Activated naive CD8-positive, alpha-beta T cell treated with anti-CD3 and anti-CD28 coated beads for 36 hours (primary cell): Measurements from ENCODE around the gene PPIF. TPM values are rescaled to one million over a fixed set of nuclear protein-coding genes. Genes with fewer than 3 reads are reported as not detected.
A peak's percentile ranks its signal among the peaks of the same experiment; 100 is the strongest.

Experiments used
- DNase-seq: peaks from one replicate; pipeline ENCODE4 v3.0.0; 2021
- H3K27ac Mint-ChIP-seq: one replicate; pipeline ENCODE4 v1.8.0; 2022; ENCODE audit warnings: mild to moderate bottlenecking, moderate library complexity, mixed read lengths
- H3K27me3 Mint-ChIP-seq: one replicate; pipeline ENCODE4 v1.8.0; 2022; ENCODE audit warnings: mild to moderate bottlenecking, mixed read lengths
- H3K36me3 Mint-ChIP-seq: one replicate; pipeline ENCODE4 v1.8.0; 2021; ENCODE audit warnings: mild to moderate bottlenecking, mixed read lengths
- H3K4me1 Mint-ChIP-seq: one replicate; pipeline ENCODE4 v1.8.0; 2021; ENCODE audit warnings: mixed read lengths
- H3K4me3 Mint-ChIP-seq: one replicate; pipeline ENCODE4 v1.8.0; 2022; ENCODE audit warnings: mild to moderate bottlenecking, moderate library complexity, mixed read lengths
- H3K9me3 Mint-ChIP-seq: one replicate; pipeline ENCODE4 v1.8.0; 2022; ENCODE audit warnings: mixed read lengths
- total RNA-seq, 2 experiments: library from RNA; stranded (reverse); gene quantifications; one replicate each; pipeline ENCODE4 v1.2.3, GENCODE V29; 2021

The PPIF gene
- total RNA-seq = 100 to 1,000 TPM; 163 to 176 TPM

DNA sequence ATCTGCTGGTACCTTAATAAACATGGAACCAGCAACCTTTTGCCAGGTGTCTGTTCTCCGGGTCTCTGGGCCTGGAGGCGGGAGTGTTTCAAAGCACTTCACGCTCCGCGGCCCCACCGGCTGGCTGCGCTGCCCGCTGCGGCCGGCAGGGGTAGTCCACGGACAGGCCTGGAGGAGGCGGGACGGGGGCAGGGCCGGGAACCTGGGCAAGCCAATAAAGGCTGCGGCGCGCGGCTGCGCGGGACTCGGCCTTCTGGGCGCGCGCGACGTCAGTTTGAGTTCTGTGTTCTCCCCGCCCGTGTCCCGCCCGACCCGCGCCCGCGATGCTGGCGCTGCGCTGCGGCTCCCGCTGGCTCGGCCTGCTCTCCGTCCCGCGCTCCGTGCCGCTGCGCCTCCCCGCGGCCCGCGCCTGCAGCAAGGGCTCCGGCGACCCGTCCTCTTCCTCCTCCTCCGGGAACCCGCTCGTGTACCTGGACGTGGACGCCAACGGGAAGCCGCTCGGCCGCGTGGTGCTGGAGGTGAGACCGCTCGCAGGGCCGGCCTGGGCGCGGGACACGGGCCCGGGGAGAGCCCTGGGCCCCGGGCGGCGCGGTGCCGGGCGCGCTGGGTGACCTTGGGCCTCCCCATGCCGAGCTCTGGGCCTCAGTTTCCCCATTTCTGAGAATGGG is at the start of gene PPIF:
Gene PPIF, plus strand, starts transcription at position 244 of the 668 bp plus-strand sequence. Its CDS starts 80 bp downstream, at position 324.
- peak within 1 kb of the TSS; percentile 93 for H3K27ac Mint-ChIP-seq

DNA sequence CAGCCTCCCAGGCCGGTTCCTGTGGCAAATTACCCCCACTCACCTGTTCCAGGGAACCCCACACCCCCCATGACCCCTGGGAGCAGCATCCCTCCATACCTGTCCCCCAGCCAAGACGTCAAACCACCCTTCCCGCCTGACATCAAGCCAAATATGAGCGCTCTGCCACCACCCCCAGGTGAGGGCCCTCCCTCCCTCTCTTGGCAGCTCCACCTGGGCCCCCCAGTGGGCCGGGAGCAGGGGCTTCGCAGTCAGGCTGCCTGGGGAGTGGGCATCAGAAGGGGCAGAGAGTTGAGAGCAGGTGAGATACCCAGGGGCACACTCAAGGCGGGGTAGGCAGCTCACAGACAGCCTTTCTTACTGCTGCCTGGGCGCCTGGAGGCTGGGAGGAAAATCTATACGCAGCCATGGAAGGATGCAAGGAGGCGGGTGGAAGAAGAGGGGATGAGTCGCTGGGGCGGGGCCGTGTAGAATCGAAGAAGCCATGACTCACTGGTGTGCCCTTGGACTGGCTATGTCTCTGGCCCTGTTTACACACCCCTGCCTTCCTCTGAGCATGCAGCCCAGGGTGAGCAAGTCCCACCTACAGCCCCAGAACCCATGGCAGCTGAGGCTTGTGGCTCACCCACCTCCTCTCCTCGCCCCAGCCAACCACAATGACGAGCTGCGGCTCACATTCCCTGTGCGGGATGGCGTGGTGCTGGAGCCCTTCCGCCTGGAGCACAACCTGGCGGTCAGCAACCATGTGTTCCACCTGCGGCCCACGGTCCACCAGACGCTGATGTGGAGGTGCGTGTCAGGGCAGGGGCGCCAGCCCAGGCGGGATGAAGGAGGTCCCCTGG is 48.6 kb upstream of the PPIF start:
- H3K4me1 Mint-ChIP-seq = peaks cover 9% of the 10 kb centered on the region
- DNase-seq = peak; percentile 58
- H3K27ac Mint-ChIP-seq = no peak overlapping the region
- no peak overlapping the region for H3K4me3 Mint-ChIP-seq
- no peaks in the 10 kb centered on the region for H3K27me3 Mint-ChIP-seq
- H3K9me3 Mint-ChIP-seq = no peaks in the 10 kb centered on the region
- peaks cover 33% of the 10 kb centered on the region for H3K36me3 Mint-ChIP-seq

More for the DNA sequence above, at the start of gene PPIF:
- Mint-ChIP-seq H3K27me3 (no peaks in the 10 kb centered on the region), H3K4me1 (peaks cover 27% of the 10 kb centered on the region), H3K9me3 (no peaks in the 10 kb centered on the region), H3K36me3 (peaks cover 30% of the 10 kb centered on the region), H3K4me3 (peak within 1 kb of the TSS; percentile 87)
- peak; percentile 95 for DNase-seq

DNA sequence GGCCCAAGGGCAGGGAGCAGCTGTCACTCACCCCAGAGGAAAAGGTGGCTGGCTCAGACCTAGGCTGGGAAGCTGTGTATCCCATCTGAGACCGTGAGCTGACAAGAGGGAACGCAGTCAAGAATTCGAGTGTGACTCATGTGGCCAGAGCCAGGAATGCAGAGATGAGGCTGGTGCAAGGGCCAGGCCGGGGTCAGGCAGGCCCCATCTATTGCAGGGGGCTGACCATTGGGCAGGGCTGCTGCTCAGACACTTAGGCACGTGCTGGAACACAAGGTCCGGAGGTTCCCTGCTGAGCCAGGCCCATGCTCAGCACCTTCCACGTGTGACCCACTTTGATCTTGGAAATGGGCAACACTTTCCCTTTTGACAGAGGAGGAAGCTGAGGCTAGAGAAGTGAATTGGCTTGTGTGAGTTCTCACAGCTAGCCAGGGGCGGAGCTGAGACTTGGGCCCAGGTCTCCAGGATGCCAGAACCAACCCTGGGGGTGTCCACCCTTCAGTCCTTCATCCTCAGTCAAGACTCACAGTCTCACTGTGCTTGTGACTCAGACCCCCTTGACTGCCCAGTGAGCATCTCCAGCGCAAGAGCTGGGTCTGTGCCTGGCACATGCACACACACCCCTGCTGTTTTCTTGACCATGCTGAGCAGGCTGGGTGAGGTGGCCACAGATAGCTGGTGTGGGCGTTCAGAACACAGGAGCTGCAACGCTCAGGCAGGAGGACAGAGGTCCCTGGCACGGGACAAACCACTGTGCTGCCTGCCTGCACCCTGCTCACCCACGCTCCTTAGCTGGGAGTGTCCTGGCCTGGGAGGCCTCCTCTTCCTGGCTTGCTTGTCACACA is 47.6 kb upstream of the PPIF start:
- no peak for DNase-seq
- Mint-ChIP-seq H3K4me1 (peaks cover 9% of the 10 kb centered on the region), H3K9me3 (no peaks in the 10 kb centered on the region), H3K27ac (no peak overlapping the region), H3K4me3 (no peak overlapping the region), H3K36me3 (peaks cover 32% of the 10 kb centered on the region), H3K27me3 (no peaks in the 10 kb centered on the region)

DNA sequence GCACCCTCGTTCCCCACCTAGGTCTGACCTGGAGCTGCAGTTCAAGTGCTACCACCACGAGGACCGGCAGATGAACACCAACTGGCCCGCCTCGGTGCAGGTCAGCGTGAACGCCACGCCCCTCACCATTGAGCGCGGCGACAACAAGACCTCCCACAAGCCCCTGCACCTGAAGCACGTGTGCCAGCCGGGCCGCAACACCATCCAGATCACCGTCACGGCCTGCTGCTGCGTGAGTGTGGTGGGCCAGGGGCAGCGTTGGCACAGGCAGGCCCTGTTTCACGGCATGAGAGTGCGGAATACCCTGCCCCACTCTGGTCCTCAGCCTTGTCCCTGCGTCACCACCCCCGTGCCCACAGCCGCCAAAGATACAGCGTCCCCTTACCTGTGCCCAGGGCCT is 46.6 kb upstream of the PPIF start:
- no peak for DNase-seq
- Mint-ChIP-seq H3K36me3 (peaks cover 31% of the 10 kb centered on the region), H3K27me3 (no peaks in the 10 kb centered on the region), H3K4me3 (no peak overlapping the region), H3K27ac (no peak overlapping the region), H3K9me3 (no peaks in the 10 kb centered on the region), H3K4me1 (peaks cover 3% of the 10 kb centered on the region)

DNA sequence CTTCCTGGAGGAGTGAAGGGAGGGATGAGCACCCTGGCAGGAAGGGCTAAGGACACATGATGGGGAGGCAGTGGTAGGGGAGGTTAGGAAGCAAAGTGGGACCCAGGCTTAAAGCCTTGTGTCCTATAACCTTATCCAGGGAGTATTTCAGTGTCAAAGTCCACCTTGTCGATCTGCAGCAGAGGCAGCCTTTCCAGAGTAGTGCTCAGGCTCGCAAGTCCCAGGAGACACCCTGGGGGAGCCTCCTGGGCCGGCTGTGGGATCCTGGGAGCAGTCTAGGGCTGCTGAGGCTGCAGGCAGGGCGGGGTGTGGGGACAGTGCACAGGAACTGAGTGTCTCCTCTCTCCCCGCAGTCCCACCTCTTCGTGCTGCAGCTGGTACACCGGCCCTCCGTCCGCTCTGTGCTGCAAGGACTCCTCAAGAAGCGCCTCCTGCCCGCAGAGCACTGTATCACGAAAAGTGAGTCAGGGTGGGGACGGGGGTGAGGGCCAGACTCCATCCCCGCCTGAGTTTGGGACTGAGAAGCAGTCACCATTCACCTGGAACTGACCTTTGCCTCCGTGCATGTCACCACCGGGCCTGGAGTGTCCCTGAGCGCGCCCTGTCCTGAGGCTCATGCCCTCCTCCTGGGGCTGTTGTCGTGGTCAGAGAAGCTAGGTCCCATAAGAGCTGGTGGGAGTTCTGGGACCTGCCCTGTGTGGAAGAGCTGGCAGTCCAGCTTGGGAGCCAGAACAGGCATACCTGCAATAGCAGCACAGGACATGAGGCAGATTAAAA is 45.3 kb upstream of the PPIF start:
- Mint-ChIP-seq H3K27ac (no peak overlapping the region), H3K4me3 (no peak overlapping the region), H3K36me3 (peaks cover 33% of the 10 kb centered on the region), H3K4me1 (peaks cover 2% of the 10 kb centered on the region), H3K9me3 (no peaks in the 10 kb centered on the region), H3K27me3 (no peaks in the 10 kb centered on the region)
- DNase-seq = no peak

DNA sequence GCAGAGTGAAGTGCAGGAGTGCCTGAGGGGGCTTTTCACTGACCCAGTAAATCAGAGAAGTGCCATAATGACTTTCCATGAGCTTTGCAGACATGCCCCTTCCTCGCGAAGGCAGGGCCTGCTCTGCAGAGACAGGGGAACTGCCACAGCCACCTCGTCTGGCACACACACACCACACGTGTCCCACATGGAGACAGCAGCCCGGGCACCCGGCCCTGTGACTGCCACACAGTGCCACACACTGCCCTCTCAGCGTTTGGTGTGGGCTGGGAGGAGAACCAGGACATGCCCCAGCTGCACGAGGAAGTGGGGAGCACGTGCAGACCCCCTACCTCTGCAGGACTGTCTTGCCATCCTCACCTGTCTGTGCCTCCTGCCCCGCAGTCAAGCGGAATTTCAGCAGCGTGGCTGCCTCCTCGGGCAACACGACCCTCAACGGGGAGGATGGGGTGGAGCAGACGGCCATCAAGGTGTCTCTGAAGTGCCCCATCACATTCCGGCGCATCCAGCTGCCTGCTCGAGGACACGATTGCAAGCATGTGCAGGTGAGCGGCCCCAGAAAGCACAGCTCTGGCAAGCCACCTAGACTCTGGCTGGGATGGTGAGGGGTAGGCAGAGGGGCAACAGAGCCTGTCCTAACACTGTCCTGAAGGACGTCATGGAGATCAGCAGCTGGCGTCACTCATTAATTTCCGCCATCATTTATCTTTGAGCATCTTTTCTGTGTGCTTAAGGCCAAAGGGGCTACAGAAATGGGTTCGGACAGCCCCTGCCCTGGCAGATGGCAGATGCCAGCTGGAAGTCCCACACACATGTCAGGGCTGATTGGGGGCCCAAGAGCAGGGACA is 43.4 kb upstream of the PPIF start:
- H3K27ac Mint-ChIP-seq = no peak overlapping the region
- no peaks in the 10 kb centered on the region for H3K27me3 Mint-ChIP-seq
- H3K36me3 Mint-ChIP-seq = peaks cover 30% of the 10 kb centered on the region
- no peak for DNase-seq
- H3K9me3 Mint-ChIP-seq = no peaks in the 10 kb centered on the region
- no peak overlapping the region for H3K4me3 Mint-ChIP-seq
- H3K4me1 Mint-ChIP-seq = peaks cover 1% of the 10 kb centered on the region

DNA sequence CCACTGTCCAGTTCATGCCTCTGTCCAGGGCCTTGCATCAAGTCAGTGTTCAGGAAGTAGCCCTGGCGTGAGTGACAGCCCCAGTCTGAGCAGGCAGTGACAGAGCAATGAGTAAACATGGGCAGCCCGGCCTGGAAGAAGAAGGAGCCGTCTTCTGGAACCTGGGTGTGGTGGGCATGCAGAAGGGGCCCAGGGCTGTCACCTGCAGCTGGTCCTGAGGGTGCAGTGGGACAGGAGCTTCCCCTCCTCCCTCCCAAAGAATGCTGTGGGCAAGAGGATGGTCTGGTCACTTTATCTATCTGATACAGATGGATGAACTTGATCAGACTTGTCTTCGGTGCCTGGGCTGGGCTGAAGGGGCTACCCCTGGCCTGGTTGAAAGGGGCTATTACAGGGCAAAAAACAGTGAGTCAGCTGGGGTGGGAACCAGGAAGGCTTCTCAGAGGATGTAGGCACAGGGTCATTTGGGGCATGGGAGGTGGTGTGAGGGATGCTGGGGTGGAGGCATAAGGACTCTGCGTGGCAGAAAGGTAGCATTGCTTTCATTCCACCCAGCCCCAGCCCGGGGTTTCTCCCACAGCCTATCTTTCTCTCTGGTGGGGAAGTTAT is 42.7 kb upstream of the PPIF start:
- Mint-ChIP-seq H3K27me3 (no peaks in the 10 kb centered on the region), H3K4me1 (no peaks in the 10 kb centered on the region), H3K9me3 (no peaks in the 10 kb centered on the region), H3K36me3 (peaks cover 29% of the 10 kb centered on the region), H3K4me3 (no peak overlapping the region), H3K27ac (no peak overlapping the region)
- DNase-seq = no peak

DNA sequence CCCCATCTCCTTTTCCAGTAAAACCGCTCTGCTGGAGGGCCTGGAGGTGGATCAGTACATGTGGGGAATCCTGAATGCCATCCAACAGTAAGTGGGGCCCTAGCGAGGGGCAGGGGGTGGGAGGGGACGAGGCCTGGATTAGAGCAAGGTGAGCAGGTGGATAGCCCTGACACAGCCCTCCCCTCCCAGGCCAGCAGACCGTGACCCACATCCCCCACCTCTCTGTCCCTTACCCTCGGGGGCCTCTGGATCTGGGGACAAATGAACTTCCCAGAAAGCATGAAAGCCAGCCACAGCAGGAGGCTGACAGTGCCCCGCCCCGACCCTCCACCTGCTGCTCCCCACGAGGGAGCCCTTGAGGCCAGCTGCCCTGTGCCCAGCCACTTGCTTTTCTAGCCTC is 41.8 kb upstream of the PPIF start:
- H3K4me1 Mint-ChIP-seq = no peaks in the 10 kb centered on the region
- H3K36me3 Mint-ChIP-seq = peaks cover 25% of the 10 kb centered on the region
- no peak overlapping the region for H3K27ac Mint-ChIP-seq
- H3K9me3 Mint-ChIP-seq = no peaks in the 10 kb centered on the region
- no peak overlapping the region for H3K4me3 Mint-ChIP-seq
- H3K27me3 Mint-ChIP-seq = no peaks in the 10 kb centered on the region
- DNase-seq = no peak

DNA sequence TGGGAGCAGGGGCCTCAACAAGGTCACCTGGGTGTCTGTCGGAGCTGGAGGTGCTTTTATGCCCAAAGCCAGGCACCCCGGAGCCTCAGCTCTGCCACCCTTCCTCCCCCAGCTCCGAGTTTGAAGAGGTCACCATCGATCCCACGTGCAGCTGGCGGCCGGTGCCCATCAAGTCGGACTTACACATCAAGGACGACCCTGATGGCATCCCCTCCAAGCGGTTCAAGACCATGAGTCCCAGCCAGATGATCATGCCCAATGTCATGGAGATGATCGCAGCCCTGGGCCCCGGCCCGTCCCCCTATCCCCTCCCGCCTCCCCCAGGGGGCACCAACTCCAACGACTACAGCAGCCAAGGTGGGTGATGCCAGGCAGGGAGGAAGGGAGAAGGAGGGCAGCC is 41.3 kb upstream of the PPIF start:
- H3K36me3 Mint-ChIP-seq = peaks cover 21% of the 10 kb centered on the region
- no peak overlapping the region for H3K4me3 Mint-ChIP-seq
- H3K9me3 Mint-ChIP-seq = no peaks in the 10 kb centered on the region
- no peaks in the 10 kb centered on the region for H3K27me3 Mint-ChIP-seq
- no peak overlapping the region for H3K27ac Mint-ChIP-seq
- no peaks in the 10 kb centered on the region for H3K4me1 Mint-ChIP-seq
- no peak for DNase-seq

DNA sequence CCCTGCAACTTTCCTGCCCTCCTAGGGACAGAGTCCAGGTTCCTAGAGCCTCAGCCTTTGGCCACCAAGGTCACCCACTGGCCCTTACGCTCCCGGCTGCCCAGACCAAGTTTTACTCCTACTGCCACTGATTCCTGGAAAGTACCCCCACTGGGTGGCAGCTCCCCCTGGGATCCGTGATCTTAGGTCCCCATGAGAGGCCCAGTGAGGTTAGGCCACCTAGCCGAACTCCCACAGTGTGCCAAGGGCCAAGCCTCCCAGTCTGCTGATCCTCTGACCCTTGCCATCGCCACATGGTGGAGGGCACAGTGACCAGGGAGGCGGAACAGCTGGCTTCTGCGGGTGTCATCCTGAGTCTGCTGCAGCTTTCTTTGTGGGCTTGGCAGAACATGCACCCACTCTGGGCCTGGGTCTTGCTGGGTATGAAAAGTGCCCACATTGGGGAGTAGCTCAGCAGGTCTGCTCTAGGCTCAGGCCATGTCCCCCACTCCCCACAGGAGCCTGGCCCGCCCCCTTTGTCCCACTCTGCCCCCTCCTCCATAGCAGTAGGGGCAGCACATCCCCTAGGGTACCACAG is 40.5 kb upstream of the PPIF start:
- Mint-ChIP-seq H3K4me3 (no peak overlapping the region), H3K27me3 (no peaks in the 10 kb centered on the region), H3K4me1 (no peaks in the 10 kb centered on the region), H3K36me3 (peaks cover 18% of the 10 kb centered on the region), H3K9me3 (no peaks in the 10 kb centered on the region), H3K27ac (no peak overlapping the region)
- no peak for DNase-seq

DNA sequence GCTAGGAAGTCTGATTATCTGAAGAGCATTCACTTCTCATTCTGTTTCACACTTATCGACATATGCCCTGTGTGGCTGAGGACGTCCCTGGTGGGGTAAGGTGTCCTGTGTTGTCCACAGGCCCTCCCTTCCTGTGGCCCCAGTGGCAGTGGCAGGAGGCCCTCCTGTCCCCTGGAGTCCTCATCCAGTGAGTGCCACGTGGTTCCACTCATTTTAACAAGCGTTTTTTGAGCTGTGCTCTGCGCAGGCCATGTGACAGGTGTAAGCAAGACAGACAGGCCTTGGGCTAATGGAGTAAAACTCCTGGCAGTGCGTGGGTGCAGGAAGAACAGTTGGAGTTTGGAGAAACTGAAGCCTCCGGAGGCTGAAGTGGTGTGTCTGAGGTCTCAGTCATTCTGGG is 39.3 kb upstream of the PPIF start:
- Mint-ChIP-seq H3K9me3 (no peaks in the 10 kb centered on the region), H3K27ac (no peak overlapping the region), H3K4me1 (no peaks in the 10 kb centered on the region), H3K4me3 (no peak overlapping the region), H3K36me3 (peaks cover 21% of the 10 kb centered on the region), H3K27me3 (no peaks in the 10 kb centered on the region)
- DNase-seq = no peak

DNA sequence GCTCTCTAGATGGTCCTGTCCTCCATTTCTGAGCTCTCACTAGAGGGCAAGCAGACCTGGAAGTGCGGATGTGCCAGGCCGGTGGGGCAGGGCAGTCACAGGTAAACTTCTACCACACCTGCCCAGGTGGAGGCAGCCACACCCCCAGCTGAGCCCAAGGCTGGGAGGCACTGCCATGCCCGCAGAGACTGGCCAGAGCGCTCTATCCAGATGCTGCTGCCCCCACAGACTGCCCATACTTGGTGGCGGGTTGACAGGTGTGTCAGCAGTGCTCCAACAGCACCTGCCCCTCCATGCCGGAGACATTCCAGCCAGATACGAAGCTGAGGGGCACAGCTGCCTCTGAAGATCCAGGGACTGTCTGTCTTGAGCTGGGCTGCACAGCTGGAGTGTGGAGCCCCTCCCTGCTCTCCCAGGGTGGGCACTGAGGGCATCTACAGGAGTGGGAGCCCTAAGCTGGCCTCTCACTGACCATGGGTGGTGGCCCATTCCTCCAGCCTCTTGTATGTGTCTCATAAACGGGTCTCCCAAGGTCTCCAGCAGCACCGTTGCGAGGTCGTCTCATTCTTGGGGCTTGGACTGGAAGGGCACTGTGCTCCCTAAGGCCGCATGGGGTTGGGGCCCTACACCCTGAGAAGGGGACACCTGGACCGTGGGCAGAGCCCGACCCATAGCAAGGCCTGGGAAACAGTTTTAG is 38.2 kb upstream of the PPIF start:
- no peak overlapping the region for H3K27ac Mint-ChIP-seq

More for the DNA sequence above, 38.2 kb upstream of the PPIF start:
- Mint-ChIP-seq H3K4me1 (no peaks in the 10 kb centered on the region), H3K27me3 (no peaks in the 10 kb centered on the region), H3K9me3 (no peaks in the 10 kb centered on the region), H3K36me3 (peaks cover 25% of the 10 kb centered on the region), H3K4me3 (no peak overlapping the region)
- no peak for DNase-seq
